CD4-positive, alpha-beta T cell treated with Interleukin-17A for 4 hours (primary cell): Measurements from ENCODE around the gene RAPGEF1.

Experiments
- DNase-seq: peaks from one replicate; pipeline ENCODE4 v3.0.0-alpha.2; 2020; ENCODE audit warnings: mixed read lengths

RAPGEF1 gene

GRCh38 chr9:131639769-131640437, 100.0 kb downstream of the RAPGEF1 start:
- no peak for DNase-seq

DNA sequence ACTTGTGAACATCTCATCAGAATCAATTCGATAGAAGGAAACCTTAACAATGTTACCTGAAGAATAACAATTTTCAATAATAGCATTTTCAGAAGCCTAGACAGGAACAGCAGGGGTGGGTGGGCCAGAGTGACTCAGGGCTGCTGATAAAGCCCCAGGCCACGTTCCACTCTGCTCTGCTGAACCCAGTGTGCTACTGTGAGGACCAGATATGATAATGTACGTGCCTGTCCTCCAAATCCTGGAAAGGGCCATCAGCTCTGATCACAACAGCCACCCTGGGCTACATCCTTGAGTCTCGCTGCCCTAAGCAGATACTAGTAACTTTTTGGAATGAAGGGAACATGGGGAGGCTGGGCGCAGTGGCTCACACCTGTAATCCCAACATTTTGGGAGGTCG, 103.3 kb downstream of the RAPGEF1 start:
- DNase-seq: no peak

GRCh38 chr9:131635892-131636291, 104.0 kb downstream of the RAPGEF1 start:
- no peak for DNase-seq

DNA sequence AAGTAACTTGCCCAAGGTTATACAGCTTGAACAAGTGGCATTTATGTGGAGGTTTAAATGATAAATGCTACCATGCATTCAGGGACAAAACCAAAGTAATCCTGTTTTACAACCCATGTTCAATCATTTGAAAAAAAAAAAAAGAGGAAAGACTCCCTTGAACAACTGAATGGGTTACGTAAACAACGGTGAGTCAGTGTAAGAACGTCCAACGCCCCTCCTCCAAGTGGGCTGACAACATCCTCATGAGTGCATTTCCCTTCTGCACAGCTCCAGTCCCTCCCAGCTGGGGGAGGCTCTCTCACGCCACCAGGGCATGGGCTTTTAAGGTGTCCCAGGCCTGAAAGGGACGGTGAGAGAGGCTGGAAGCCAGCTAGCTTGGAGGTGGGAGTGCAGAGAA, 104.6 kb downstream of the RAPGEF1 start:
- DNase-seq: peak; percentile 87

- DNase-seq: no peak
Observed at GRCh38 chr9:131633491-131634031, 106.3 kb downstream of the RAPGEF1 start.

DNA sequence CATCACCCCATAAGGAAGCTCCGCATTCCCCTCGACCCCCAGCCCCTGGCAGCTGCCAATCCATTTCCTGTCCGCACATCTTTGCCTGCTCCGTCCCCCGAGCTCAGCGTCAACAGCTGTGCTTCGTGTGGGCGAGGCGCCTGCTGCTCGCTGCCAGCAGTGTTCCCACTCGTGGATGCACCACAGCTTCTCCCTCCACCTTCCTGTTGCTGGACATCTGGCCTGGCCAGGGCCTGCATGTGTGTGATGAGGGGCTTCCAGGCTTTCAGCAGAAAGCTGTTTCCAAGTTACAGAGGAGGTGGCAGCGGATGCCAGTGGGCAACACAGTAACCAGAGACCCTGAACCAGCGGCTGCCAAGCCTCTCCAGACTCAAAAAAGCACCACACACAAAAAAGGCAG, 108.6 kb downstream of the RAPGEF1 start:
- no peak for DNase-seq

DNA sequence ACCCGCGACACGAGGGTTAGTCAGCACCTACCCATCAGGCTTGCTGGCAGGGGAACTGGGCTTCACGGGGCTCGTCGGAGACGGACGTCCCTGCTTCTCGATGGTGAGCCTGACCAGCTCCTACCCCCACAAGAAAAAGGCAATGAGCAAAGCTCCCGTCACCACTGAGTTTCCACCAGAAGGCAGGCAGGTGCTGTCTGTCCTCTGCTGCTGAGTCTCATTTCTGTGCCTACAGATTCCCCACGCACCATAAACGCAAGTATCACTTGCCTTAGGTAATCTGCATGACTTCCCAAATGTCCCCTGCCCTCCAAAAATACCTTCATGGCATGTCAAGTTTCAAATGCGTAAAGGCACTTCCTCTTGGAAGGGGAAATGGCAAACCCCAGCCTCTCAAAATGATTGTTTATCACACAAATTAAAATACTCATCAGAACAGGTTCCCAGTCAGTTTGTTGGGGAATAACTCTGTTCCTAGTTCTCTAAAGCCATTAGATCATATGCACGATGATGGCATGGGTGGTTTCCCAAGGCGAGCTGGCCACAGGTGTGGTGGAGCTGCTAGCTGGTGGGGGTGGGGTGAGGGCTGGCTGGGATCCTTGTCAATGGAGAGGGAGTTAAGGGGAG, 109.6 kb downstream of the RAPGEF1 start:
- no peak for DNase-seq

GRCh38 chr9:131629825-131630204, 110.1 kb downstream of the RAPGEF1 start:
- no peak for DNase-seq

GRCh38 chr9:131629226-131629500, 110.7 kb downstream of the RAPGEF1 start:
- no peak for DNase-seq

GRCh38 chr9:131628459-131629225, 111.2 kb downstream of the RAPGEF1 start:
- DNase-seq: no peak

DNA sequence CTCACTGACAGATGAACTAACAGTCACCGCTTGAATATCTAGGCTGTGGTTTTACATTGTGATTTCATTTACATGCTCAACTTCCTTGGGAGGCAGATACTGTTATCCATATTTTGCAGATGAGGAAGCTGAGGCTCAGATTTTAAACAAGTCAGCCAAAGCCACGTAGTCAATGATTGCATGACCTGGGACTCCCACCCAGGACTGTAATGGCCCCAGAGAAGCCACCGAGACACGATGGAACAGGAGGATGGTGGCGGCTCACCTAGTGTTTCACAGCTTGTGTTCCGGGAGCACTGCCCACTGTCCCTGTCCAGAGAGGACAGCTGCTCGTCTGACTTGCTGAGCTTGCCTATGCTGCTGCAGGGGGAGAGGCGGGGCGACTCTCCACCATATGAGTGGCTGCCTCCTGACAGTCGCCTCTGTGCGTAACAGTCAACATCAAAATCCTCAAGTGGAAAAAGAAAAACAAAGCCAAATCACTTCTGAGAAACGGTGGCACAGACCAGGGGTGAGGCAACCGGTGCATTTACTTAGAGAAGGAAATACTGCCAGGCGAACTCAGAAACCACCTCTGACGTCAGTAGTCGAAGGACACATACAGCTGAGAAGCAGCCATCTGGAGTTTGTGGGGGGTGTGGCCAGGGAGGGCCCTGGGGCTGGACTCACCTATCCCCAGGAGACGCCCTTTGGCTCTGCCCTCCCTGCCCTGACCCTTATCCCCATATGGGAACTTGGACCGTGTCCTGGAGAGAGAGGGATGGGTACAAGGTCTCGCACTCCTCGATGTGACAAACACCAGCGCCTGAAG, 112.0 kb downstream of the RAPGEF1 start:
- peak; percentile 53 for DNase-seq

GRCh38 chr9:131627326-131627647, 112.6 kb downstream of the RAPGEF1 start:
- DNase-seq: no peak

DNA sequence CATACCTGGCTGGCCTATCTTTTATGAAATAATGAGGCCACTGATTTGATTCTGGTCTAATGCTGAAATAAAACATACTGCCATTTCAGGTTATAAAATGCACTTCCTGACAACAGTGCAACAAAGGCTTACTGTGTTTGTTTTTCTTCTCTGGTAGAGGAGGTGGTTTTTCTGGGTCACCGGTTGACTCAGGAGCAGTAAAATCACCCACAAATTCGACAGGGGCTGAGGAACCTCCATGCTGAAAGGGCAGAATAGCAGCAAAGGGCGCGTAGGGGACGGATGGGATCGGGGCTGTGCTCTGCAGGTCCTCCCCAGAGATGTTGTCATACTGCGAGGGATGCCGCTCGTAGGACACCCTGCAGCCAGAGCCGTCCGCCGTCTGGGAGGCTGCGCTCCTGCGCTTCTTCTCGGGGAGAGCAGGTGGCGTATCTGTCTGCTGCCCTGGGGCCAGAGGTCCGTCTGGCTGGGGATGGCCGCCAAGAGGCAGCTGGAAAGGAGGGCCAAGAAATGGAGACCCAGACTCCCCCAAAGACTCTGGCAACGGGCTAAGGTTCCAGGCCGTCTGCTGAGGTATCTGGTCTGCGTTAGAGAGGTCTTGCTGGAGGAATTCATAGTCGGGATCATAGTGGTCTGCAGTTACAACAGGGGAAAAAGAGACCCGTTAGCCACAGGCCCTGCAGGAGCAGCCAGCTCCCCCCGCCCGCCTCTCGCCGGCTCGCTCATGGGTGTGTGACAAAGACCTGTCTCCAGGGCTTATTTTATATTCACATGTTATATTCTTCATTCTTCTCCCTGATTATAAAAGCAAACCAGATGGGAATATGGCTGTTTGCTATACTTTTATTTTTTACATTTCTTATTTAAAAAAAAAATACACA, 113.8 kb downstream of the RAPGEF1 start:
- DNase-seq: no peak

DNA sequence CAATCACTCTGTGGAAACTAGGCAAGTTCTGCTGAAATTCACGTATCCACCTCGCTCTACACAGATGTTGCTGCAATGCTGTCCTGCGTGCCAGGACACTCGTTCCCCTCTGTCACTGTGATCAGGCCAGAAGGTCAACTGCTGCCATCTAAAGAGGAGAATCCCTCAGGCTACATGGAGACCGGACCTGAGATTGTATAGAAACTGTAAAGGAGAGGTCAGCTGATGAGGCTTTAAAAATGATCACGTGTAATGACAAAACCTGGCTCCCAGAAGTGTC, 114.4 kb downstream of the RAPGEF1 start:
- DNase-seq: no peak

- DNase-seq: no peak
Observed at GRCh38 chr9:131624636-131625507, 115.0 kb downstream of the RAPGEF1 start.

GRCh38 chr9:131623655-131624330, 116.1 kb downstream of the RAPGEF1 start:
- DNase-seq: no peak

- no peak for DNase-seq
Observed at GRCh38 chr9:131622523-131622922, 117.4 kb downstream of the RAPGEF1 start.

- DNase-seq: no peak
Observed at GRCh38 chr9:131621551-131622358, 118.1 kb downstream of the RAPGEF1 start.

GRCh38 chr9:131620764-131621520, 118.9 kb downstream of the RAPGEF1 start:
- no peak for DNase-seq
